Peyer's patch (tissue), 4 donors: ENCODE results near the gene JAKMIP3.

Experiments used
- CTCF ChIP-seq, 6 experiments: fragments of 450-650 bp in 4 of 6; fragments of 200-600 bp in 2 of 6; sonication (generic) in 1 of 6; IDR thresholded peaks; one replicate each; pipeline ENCODE4 v1.5.1; 2017 to 2019; ENCODE audit warnings: antibody characterized with exemption in 6 of 6, mild to moderate bottlenecking in 3 of 6, moderate library complexity in 1 of 6
- POLR2A ChIP-seq, 2 donors: fragments of 450-650 bp; IDR thresholded peaks; one replicate each; pipeline ENCODE4 v1.5.1; 2017; ENCODE audit warnings: antibody characterized with exemption in 2 of 2, mild to moderate bottlenecking in 2 of 2, moderate library complexity in 2 of 2

- TF ChIP-seq POLR2A (IDR thresholded peaks at IDR 0.05) (no peak), CTCF (IDR thresholded peaks at IDR 0.05) (no peak)
Measured at GRCh38 chr10:132057191-132057681, 8.5 kb upstream of the JAKMIP3 start.
